GM12878 (cell line): ENCODE results near the gene ADRA2C. TPM values are rescaled to one million over a fixed set of nuclear protein-coding genes. Genes with fewer than 3 reads are reported as not detected.

Experiments used
- ATAC-seq: fragments of 200-7000 bp; cut with Tn5 transposase; 3 replicates; pipeline ENCODE4 v1.9.1; 2020; ENCODE audit warnings: mild to moderate bottlenecking, moderate library complexity
- BruUV-seq: library from RNA; stranded (reverse); fragments of 400-500 nt; replicated peaks from 2 replicates; lab custom pipeline; 2021; lab: Mats Ljungman, UMichigan
- CTCF ChIA-PET: fragments of 300-600 bp; sonication (Branson Sonifier 250); formaldehyde crosslinking; extraction: SDS; loops from one replicate; lab custom pipeline; 2021; ENCODE audit warnings: inconsistent platforms; lab: Yijun Ruan, JAX
- POLR2A ChIA-PET: fragments of 350-600 bp; formaldehyde crosslinking; extraction: SDS; loops from one replicate; lab custom pipeline; 2021; ENCODE audit warnings: inconsistent platforms; lab: Charles Lee
- RAD21 ChIA-PET: fragments of 300-600 bp; sonication (Branson Sonifier 250); formaldehyde crosslinking; loops from one replicate; lab custom pipeline; 2023; ENCODE audit warnings: antibody characterized with exemption; ENCODE audit not compliant: unreplicated experiment; lab: Charles Lee
- SMC1A ChIA-PET: fragments of 300-600 bp; sonication (Branson Sonifier 250); formaldehyde crosslinking; loops from one replicate; lab custom pipeline; 2023; ENCODE audit not compliant: unreplicated experiment, uncharacterized antibody; lab: Charles Lee
- DNase-seq: peaks from one replicate; pipeline ENCODE4 v3.0.0-alpha.2; 2011; ENCODE audit warnings: low read depth, low spot score
- FAIRE-seq: peaks from 3 replicates; lab custom pipeline; 2011; peaks lifted over from hg19 to GRCh38; lab: Jason Lieb, UNC
- H2AFZ ChIP-seq: 2 replicates; pipeline ENCODE4 v1.6.0; 2011; ENCODE audit warnings: low read depth, low read length, control low read depth; ENCODE audit not compliant: control insufficient read depth
- H3K27ac ChIP-seq: 2 replicates; pipeline ENCODE4 v1.5.1; 2011; ENCODE audit warnings: control low read depth; ENCODE audit not compliant: control insufficient read depth, insufficient read depth
- H3K27me3 ChIP-seq, 2 experiments: replicated peaks in 1 of 2; 2 replicates each; pipeline versions ENCODE4 v1.6.0 to v1.6.1; 2011; ENCODE audit warnings: low read length in 1 of 2; ENCODE audit not compliant: control insufficient read depth in 2 of 2, insufficient read depth in 2 of 2
- H3K36me3 ChIP-seq, 2 experiments: 2 replicates each; pipeline ENCODE4 v1.5.1; 2011; ENCODE audit warnings: low read length in 1 of 2; ENCODE audit not compliant: control insufficient read depth in 2 of 2, insufficient read depth in 2 of 2
- H3K4me1 ChIP-seq: 2 replicates; pipeline ENCODE4 v1.6.1; 2011; ENCODE audit warnings: mild to moderate bottlenecking, low read length, moderate library complexity, mixed read lengths; ENCODE audit not compliant: control insufficient read depth, insufficient read depth
- H3K4me2 ChIP-seq: 2 replicates; pipeline ENCODE4 v1.6.0; 2011; ENCODE audit warnings: control low read depth; ENCODE audit not compliant: control insufficient read depth, insufficient read depth
- H3K4me3 ChIP-seq: fragments of 200-600 bp; sonication (generic); 2 replicates; pipeline ENCODE4 v1.5.1; 2016
- H3K79me2 ChIP-seq: 2 replicates; pipeline ENCODE4 v1.6.0; 2011; ENCODE audit warnings: low read length; ENCODE audit not compliant: control insufficient read depth, insufficient read depth
- H3K9ac ChIP-seq: 2 replicates; pipeline ENCODE4 v1.8.0; 2011; ENCODE audit warnings: low read length, control low read depth, mixed read lengths; ENCODE audit not compliant: control insufficient read depth, insufficient read depth
- H3K9me3 ChIP-seq: replicated peaks from 3 replicates; pipeline ENCODE4 v1.5.1; 2011; ENCODE audit warnings: mild to moderate bottlenecking, low read length; ENCODE audit not compliant: control insufficient read depth, insufficient read depth
- H4K20me1 ChIP-seq: 2 replicates; pipeline ENCODE4 v1.6.0; 2011; ENCODE audit not compliant: control insufficient read depth, insufficient read depth
- BRCA1 ChIP-seq: IDR thresholded peaks from 2 replicates; pipeline ENCODE4 v1.6.1; 2011; ENCODE audit warnings: low read depth, low read length, improper control_type of control experiment
- CBFB ChIP-seq: IDR thresholded peaks from 2 replicates; pipeline ENCODE4 v1.6.1; 2016; ENCODE audit warnings: antibody characterized with exemption, low read depth
- CHD1 ChIP-seq: IDR thresholded peaks from 2 replicates; pipeline ENCODE4 v1.6.1; 2012; ENCODE audit warnings: low read depth, low read length, improper control_type of control experiment
- E2F4 ChIP-seq: IDR thresholded peaks from 2 replicates; pipeline ENCODE4 v1.6.1; 2012; ENCODE audit warnings: low read depth, low read length, improper control_type of control experiment
- EED ChIP-seq: sonication (generic); IDR thresholded peaks from 2 replicates; pipeline ENCODE4 v1.6.1; 2016; ENCODE audit warnings: antibody characterized with exemption, low read depth
- GABPA ChIP-seq: IDR thresholded peaks from 2 replicates; pipeline ENCODE4 v1.6.1; 2014; ENCODE audit warnings: antibody characterized with exemption, low read depth, mild to moderate bottlenecking, inconsistent platforms
- GATAD2B ChIP-seq: fragments of 450-650 bp; conservative IDR thresholded peaks from 2 replicates; pipeline ENCODE4 v1.6.1; 2017; ENCODE audit warnings: low read depth, mild to moderate bottlenecking, moderate library complexity
- IRF3 ChIP-seq: fragments of 450-650 bp; IDR thresholded peaks from 2 replicates; pipeline ENCODE4 v1.6.1; 2014; ENCODE audit warnings: mild to moderate bottlenecking
- LARP7 ChIP-seq: fragments of 450-650 bp; IDR thresholded peaks from 2 replicates; pipeline ENCODE4 v1.6.1; 2017; ENCODE audit warnings: mild to moderate bottlenecking
- PKNOX1 ChIP-seq: fragments of 450-650 bp; IDR thresholded peaks from 2 replicates; pipeline ENCODE4 v1.6.1; 2016; ENCODE audit warnings: mild to moderate bottlenecking
- RUNX3 ChIP-seq: IDR thresholded peaks from 2 replicates; pipeline ENCODE4 v1.6.1; 2012; ENCODE audit warnings: low read length, inconsistent platforms
- SREBF2 ChIP-seq: IDR thresholded peaks from 2 replicates; pipeline ENCODE4 v1.6.1; 2012; ENCODE audit warnings: mild to moderate bottlenecking, low read length
- YBX1 ChIP-seq: fragments of 450-650 bp; IDR thresholded peaks from 2 replicates; pipeline ENCODE4 v1.6.1; 2016; ENCODE audit warnings: antibody characterized with exemption
- ZBED1 ChIP-seq: IDR thresholded peaks from 2 replicates; pipeline ENCODE4 v1.6.1; 2016; ENCODE audit warnings: borderline replicate concordance
- ZNF274 ChIP-seq: IDR thresholded peaks from one replicate; pipeline ENCODE4 v1.8.0; 2011; ENCODE audit not compliant: insufficient read length, insufficient read depth
- WGBS: methylation state at CpG from one replicate; pipeline ENCODE4 v1.1.6; 2016; ENCODE audit warnings: low lambda C conversion rate; ENCODE audit not compliant: insufficient replicate concordance, insufficient coverage; ENCODE audit errors: missing lambda C conversion rate; 5-methylcytosine and 5-hydroxymethylcytosine counted together
- in situ Hi-C: fragments of 300-500 bp; cut with MboI; formaldehyde crosslinking; loops from 9 replicates; pipeline ENCODE4 v1.14.3; 2018; ENCODE audit warnings: mixed read lengths
- intact Hi-C: fragments of 100-400 bp; cut with micrococcal nuclease; formaldehyde crosslinking; loops from one replicate; pipeline ENCODE4 v1.14.2; 2022; ENCODE audit not compliant: unreplicated experiment
- polyA plus RNA-seq, 11 experiments: library from polyadenylated mRNA; depleted of rRNA in 4 of 11; unstranded in 6 of 11; stranded (reverse) in 5 of 11; fragments of >200 nt; fragmentation: Nextera tagmentation in 4 of 11; fragmentation: Illumina TruSeq in 1 of 11; extraction: Ambion mirVana in 4 of 11; extraction: Trizol in 1 of 11; gene quantifications; 1 replicate in 1 of 11; 2 replicates in 10 of 11; pipeline versions ENCODE4 v1.2.1 to v1.2.3, GENCODE V29; 2011 to 2016; ENCODE audit warnings: inconsistent platforms in 2 of 11, missing spikeins in 2 of 11, low read depth in 1 of 11
- total RNA-seq, 4 experiments: library from RNA; depleted of rRNA in 3 of 4; stranded (reverse); fragments of >200 nt in 3 of 4; fragmentation: Illumina TruSeq in 1 of 4; extraction: Trizol in 1 of 4; gene quantifications; 2 replicates each; pipeline versions ENCODE4 v1.2.1 to v1.2.3, GENCODE V29; 2013 to 2021

ADRA2C gene
- total and polyA plus RNA-seq, 10 of the 15 experiments (the other 5 are each of a cell fraction or from before 2014, with no cell fraction given), result 0.15 TPM; not detected in 9

GRCh38 chr4:3773552-3774001 lies 7.4 kb downstream of the ADRA2C start:
- no peak overlapping the region for H3K4me3 ChIP-seq
- BruUV-seq, result no TSS peak
- H2AFZ ChIP-seq, result no peak overlapping the region
- H3K79me2 ChIP-seq, result no peaks in the 10 kb centered on the region
- no peaks in the 10 kb centered on the region for H4K20me1 ChIP-seq
- CTCF ChIA-PET, result no interaction called here
- no peak overlapping the region for H3K4me2 ChIP-seq
- DNase-seq (no peak), ATAC-seq (no peak)
- POLR2A ChIA-PET, result no interaction called here
- SMC1A ChIA-PET, result no interaction called here
- WGBS, result 32% methylated on average over 17 of the region's 17 CpGs
- in situ Hi-C loops, result no loop called here
- no peak overlapping the region for H3K27ac ChIP-seq
- no peaks in the 10 kb centered on the region for H3K4me1 ChIP-seq
- RAD21 ChIA-PET, result no interaction called here
- H3K9me3 ChIP-seq, result no peaks in the 10 kb centered on the region
- TF ChIP-seq BRCA1 (no peak), IRF3 (no peak), RUNX3 (no peak), ZBED1 (no peak), GABPA (no peak)
- TF ChIP-seq, all 136 proteins: peak for 0
- intact Hi-C loops, result no loop called here
- peaks cover 0 to 2% of the 10 kb centered on the region in 2 experiments; a peak in 2 of 4 replicates for H3K27me3 ChIP-seq
- no peaks in the 10 kb centered on the region for H3K36me3 ChIP-seq
- no peak overlapping the region for H3K9ac ChIP-seq
- no peak for FAIRE-seq

- TF ChIP-seq E2F4, result no peak
- no peak for TF ChIP-seq SREBF2
- TF ChIP-seq YBX1, result no peak
- no peak for TF ChIP-seq CBFB
- no peak for TF ChIP-seq GATAD2B
- no peak for TF ChIP-seq PKNOX1
- TF ChIP-seq LARP7, result no peak
- no peak for TF ChIP-seq EED
- TF ChIP-seq ZNF274, result no peak
- TF ChIP-seq CHD1, result no peak
- TF ChIP-seq, all 136 proteins: peak for 0
- Histone ChIP-seq H3K27me3 (peaks cover 0 to 2% of the 10 kb centered on the region in 2 experiments; a peak in 2 of 4 replicates), H3K36me3 (no peaks in the 10 kb centered on the region), H3K79me2 (no peaks in the 10 kb centered on the region), H3K27ac (no peak overlapping the region), H3K9me3 (no peaks in the 10 kb centered on the region), H3K9ac (no peak overlapping the region), H4K20me1 (no peaks in the 10 kb centered on the region), H3K4me3 (no peak overlapping the region), H2AFZ (no peak overlapping the region), H3K4me2 (no peak overlapping the region), H3K4me1 (no peaks in the 10 kb centered on the region)
- no peak for DNase-seq
- BruUV-seq, result no TSS peak
- ChIA-PET POLR2A (no interaction called here), SMC1A (no interaction called here), CTCF (no interaction called here), RAD21 (no interaction called here)
- 34% methylated on average over 19 of the region's 19 CpGs for WGBS
- ATAC-seq, result no peak
- intact Hi-C loops (no loop called here), in situ Hi-C loops (no loop called here)
- FAIRE-seq, result no peak
Measured at GRCh38 chr4:3774253-3774883, 8.2 kb downstream of the ADRA2C start.
